H1 (cell line): ENCODE measurements around the gene HMGCL. TPM values are rescaled to one million over a fixed set of nuclear protein-coding genes. Genes with fewer than 3 reads are reported as not detected.

Experiments
- BRCA1 ChIP-seq: IDR thresholded peaks from 2 replicates; pipeline ENCODE4 v1.6.1; 2012; ENCODE audit warnings: low read depth, low read length, improper control_type of control experiment
- EP300 ChIP-seq, 2 experiments: IDR thresholded peaks; 1 replicate in 1 of 2; 2 replicates in 1 of 2; pipeline ENCODE4 v1.6.1; 2011 to 2012; ENCODE audit warnings: low read depth in 2 of 2, low read length in 2 of 2, mild to moderate bottlenecking in 2 of 2, borderline replicate concordance in 1 of 2, inconsistent platforms in 1 of 2, moderate library complexity in 1 of 2
- GTF2F1 ChIP-seq: IDR thresholded peaks from 2 replicates; pipeline ENCODE4 v1.6.1; 2012; ENCODE audit warnings: low read depth, low read length, improper control_type of control experiment, borderline replicate concordance
- SIN3A ChIP-seq, 2 experiments: IDR thresholded peaks in 1 of 2; conservative IDR thresholded peaks in 1 of 2; 2 replicates each; pipeline ENCODE4 v1.6.1; 2011 to 2012; ENCODE audit warnings: low read length in 2 of 2, improper control_type of control experiment in 1 of 2, low read depth in 1 of 2, mild to moderate bottlenecking in 1 of 2
- SIX5 ChIP-seq: IDR thresholded peaks from 2 replicates; pipeline ENCODE4 v1.6.1; 2011; ENCODE audit warnings: mild to moderate bottlenecking, low read depth, low read length
- ZNF274 ChIP-seq: IDR thresholded peaks from 2 replicates; pipeline ENCODE4 v1.7.0; 2012; ENCODE audit warnings: low read length, borderline replicate concordance; ENCODE audit errors: extremely low read depth
- polyA plus RNA-seq, 7 experiments: library from polyadenylated mRNA; depleted of rRNA in 3 of 7; stranded (reverse) in 5 of 7; unstranded in 2 of 7; fragments of >200 nt in 5 of 7; fragments of 200-250 nt in 2 of 7; gene quantifications; 1 replicate in 5 of 7; 2 replicates in 1 of 7; 4 replicates in 1 of 7; pipeline versions ENCODE4 v1.2.1 to v1.2.3, GENCODE V29; 2011 to 2013; ENCODE audit warnings: missing spikeins in 2 of 7, mixed read lengths in 2 of 7
- total RNA-seq: library from RNA; stranded (reverse); fragmentation: NEBNext Ultra II Directional; extraction: Animal tissue kit (Norgen Biotek cat#: 25700); gene quantifications from 2 replicates; pipeline ENCODE4 v1.2.1, GENCODE V29; 2021
- TF ChIP-seq, protein P1 (sequence below): IDR thresholded peaks from 2 replicates; pipeline ENCODE4 v1.6.1; 2012; ENCODE audit warnings: inconsistent platforms
- TF ChIP-seq, protein P2 (sequence below): IDR thresholded peaks from 2 replicates; pipeline ENCODE4 v1.6.1; 2012; ENCODE audit warnings: inconsistent platforms
- TF ChIP-seq, protein P3 (sequence below): IDR thresholded peaks from 2 replicates; pipeline ENCODE4 v1.6.1; 2011; ENCODE audit warnings: low read length, improper control_type of control experiment

HMGCL gene
- total and polyA plus RNA-seq, 2 of the 8 experiments (the other 6 are each of a cell fraction or from before 2014, with no cell fraction given): 13.7 to 19.5 TPM

DNA sequence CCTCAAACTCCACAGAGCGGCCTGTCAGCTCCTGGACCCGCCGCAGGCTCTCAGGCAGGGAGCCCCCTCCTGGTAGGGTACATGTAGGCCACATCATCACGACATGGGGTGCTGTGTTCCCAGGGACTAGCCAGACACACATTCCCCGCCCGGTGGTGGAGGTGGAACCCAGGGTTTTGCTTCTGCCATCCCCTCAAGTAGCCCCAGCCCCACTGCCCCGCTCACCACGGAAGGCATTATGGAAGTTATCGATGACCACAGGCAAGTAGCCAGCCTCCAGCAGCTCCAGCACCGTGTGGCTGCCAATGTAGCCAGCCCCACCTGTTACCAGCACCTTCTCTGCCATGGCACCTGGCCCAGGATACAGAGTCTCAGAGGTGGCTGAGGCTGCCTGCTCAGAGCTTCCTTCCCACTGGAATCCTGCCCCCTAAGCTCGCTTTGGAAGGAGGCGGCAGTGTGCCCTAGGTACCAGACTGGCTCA is 26.5 kb downstream of the HMGCL start (continued):
- TF ChIP-seq, protein P1, sequence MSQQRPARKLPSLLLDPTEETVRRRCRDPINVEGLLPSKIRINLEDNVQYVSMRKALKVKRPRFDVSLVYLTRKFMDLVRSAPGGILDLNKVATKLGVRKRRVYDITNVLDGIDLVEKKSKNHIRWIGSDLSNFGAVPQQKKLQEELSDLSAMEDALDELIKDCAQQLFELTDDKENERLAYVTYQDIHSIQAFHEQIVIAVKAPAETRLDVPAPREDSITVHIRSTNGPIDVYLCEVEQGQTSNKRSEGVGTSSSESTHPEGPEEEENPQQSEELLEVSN: no peak
- TF ChIP-seq GTF2F1 (no peak), EP300 (IDR thresholded peaks at IDR 0.05; ENCODE audit: borderline replicate concordance in 1 of 2, low read depth in 2 of 2, low read length in 2 of 2) (no peak), SIX5 (no peak), ZNF274 (no peak), BRCA1 (no peak), SIN3A (conservative IDR thresholded peaks at IDR 0.05 in 1 of 2, IDR thresholded peaks at IDR 0.05 in 1 of 2; ENCODE audit: low read depth in 1 of 2, low read length in 2 of 2) (0 out of 4 replicates have a peak, but pooled peaks of 1 of the 2 experiments have one; percentile 11)
- TF ChIP-seq, protein P2, sequence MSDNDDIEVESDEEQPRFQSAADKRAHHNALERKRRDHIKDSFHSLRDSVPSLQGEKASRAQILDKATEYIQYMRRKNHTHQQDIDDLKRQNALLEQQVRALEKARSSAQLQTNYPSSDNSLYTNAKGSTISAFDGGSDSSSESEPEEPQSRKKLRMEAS: no peak
- TF ChIP-seq, protein P3, sequence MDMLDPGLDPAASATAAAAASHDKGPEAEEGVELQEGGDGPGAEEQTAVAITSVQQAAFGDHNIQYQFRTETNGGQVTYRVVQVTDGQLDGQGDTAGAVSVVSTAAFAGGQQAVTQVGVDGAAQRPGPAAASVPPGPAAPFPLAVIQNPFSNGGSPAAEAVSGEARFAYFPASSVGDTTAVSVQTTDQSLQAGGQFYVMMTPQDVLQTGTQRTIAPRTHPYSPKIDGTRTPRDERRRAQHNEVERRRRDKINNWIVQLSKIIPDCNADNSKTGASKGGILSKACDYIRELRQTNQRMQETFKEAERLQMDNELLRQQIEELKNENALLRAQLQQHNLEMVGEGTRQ: no peak
